HEK293 (cell line): ENCODE results near the gene MUC20.

Experiments used
- CTCF ChIP-seq: fragments of 450-650 bp; formaldehyde crosslinking; IDR thresholded peaks from 2 replicates; pipeline ENCODE4 v1.5.1; 2016; ENCODE audit warnings: missing biosample characterization, missing genetic modification characterization
- HOXD13 ChIP-seq: sonication (generic); formaldehyde crosslinking; IDR thresholded peaks from 2 replicates; pipeline ENCODE4 v1.8.0; 2022; ENCODE audit warnings: missing genetic modification reagents, borderline replicate concordance
- KLF9 ChIP-seq: fragments of 450-650 bp; formaldehyde crosslinking; IDR thresholded peaks from 2 replicates; pipeline ENCODE4 v1.5.1; 2016; ENCODE audit warnings: missing biosample characterization, missing genetic modification characterization, low read depth
- ZBTB1 ChIP-seq: fragments of 450-650 bp; formaldehyde crosslinking; IDR thresholded peaks from 2 replicates; pipeline ENCODE4 v1.5.1; 2016; ENCODE audit warnings: missing biosample characterization, missing genetic modification characterization
- ZBTB20 ChIP-seq: fragments of 450-650 bp; formaldehyde crosslinking; IDR thresholded peaks from 2 replicates; pipeline ENCODE4 v1.5.1; 2016; ENCODE audit warnings: missing biosample characterization, missing genetic modification characterization
- ZBTB21 ChIP-seq: fragments of 450-650 bp; formaldehyde crosslinking; IDR thresholded peaks from 2 replicates; pipeline ENCODE4 v1.5.1; 2017; ENCODE audit warnings: missing biosample characterization, missing genetic modification characterization
- ZFP41 ChIP-seq: fragments of 450-650 bp; formaldehyde crosslinking; IDR thresholded peaks from 2 replicates; pipeline ENCODE4 v1.5.1; 2016; ENCODE audit warnings: missing biosample characterization, missing genetic modification characterization, borderline replicate concordance
- ZNF202 ChIP-seq: fragments of 450-650 bp; formaldehyde crosslinking; IDR thresholded peaks from 2 replicates; pipeline ENCODE4 v1.5.1; 2016; ENCODE audit warnings: missing biosample characterization, missing genetic modification characterization, borderline replicate concordance
- ZNF449 ChIP-seq: fragments of 450-650 bp; formaldehyde crosslinking; IDR thresholded peaks from 2 replicates; pipeline ENCODE4 v1.5.1; 2017; ENCODE audit warnings: missing biosample characterization, mild to moderate bottlenecking, missing genetic modification characterization, moderate library complexity
- ZNF513 ChIP-seq: fragments of 450-650 bp; IDR thresholded peaks from 2 replicates; pipeline ENCODE4 v1.5.1; 2018; ENCODE audit warnings: missing biosample characterization, missing genetic modification characterization

- TF ChIP-seq ZNF513 (tag by site-specific recombination) (no peak), ZFP41 (tag by site-specific recombination) (no peak), ZBTB21 (tag by site-specific recombination) (no peak), CTCF (tag by site-specific recombination) (no peak), ZBTB20 (tag by site-specific recombination) (no peak), ZNF202 (no peak), ZBTB1 (tag by site-specific recombination) (no peak), HOXD13 (CRISPR knock-in tag) (no peak), ZNF449 (tag by site-specific recombination) (no peak), KLF9 (tag by site-specific recombination) (no peak)
Observed at GRCh38 chr3:195731356-195731905, 10.7 kb downstream of the MUC20 start.
